GM18873 (cell line): ENCODE measurements around the gene ARRDC3.
"Not testable (repeated sequence)": the region's sequence is repeated elsewhere in the genome, so short reads cannot be mapped to it uniquely, and the experiment has no call there.

Source experiments
- ATAC-seq: cut with Tn5 transposase; IDR thresholded peaks from one replicate; pipeline ENCODE4 v1.9.1; 2021; ENCODE audit warnings: mild to moderate bottlenecking, moderate library complexity, moderate number of reproducible peaks; ENCODE audit not compliant: unreplicated experiment, low FRiP score

Gene ARRDC3

GRCh38 chr5:91383027-91383955, at the start of gene ARRDC3:
Gene ARRDC3, minus strand, starts transcription at chr5:91383317. Its CDS starts 225 bp downstream, at chr5:91383092.
- ATAC-seq, result peak; percentile 59

- ATAC-seq, result no peak
These were observed 47.8 kb upstream of the ARRDC3 start for GRCh38 chr5:91430949-91431348.

GRCh38 chr5:91424638-91425436, 41.7 kb upstream of the ARRDC3 start:
- no peak for ATAC-seq

GRCh38 chr5:91423871-91424270, 40.8 kb upstream of the ARRDC3 start:
- no peak for ATAC-seq

GRCh38 chr5:91420879-91421278, 37.8 kb upstream of the ARRDC3 start:
- ATAC-seq, result no peak

GRCh38 chr5:91419571-91420537, 36.7 kb upstream of the ARRDC3 start:
- ATAC-seq, result no peak

- ATAC-seq, result no peak
These were observed 36.0 kb upstream of the ARRDC3 start for GRCh38 chr5:91419136-91419535.

GRCh38 chr5:91418158-91418557, 35.0 kb upstream of the ARRDC3 start:
- no peak for ATAC-seq

- ATAC-seq, result no peak
These were observed 34.1 kb upstream of the ARRDC3 start for GRCh38 chr5:91417219-91417618.

GRCh38 chr5:91416491-91416890, 33.4 kb upstream of the ARRDC3 start:
- no peak for ATAC-seq

GRCh38 chr5:91409304-91409703, 26.2 kb upstream of the ARRDC3 start:
- no peak for ATAC-seq

GRCh38 chr5:91408710-91409109, 25.6 kb upstream of the ARRDC3 start:
- no peak for ATAC-seq

GRCh38 chr5:91407204-91407603, 24.1 kb upstream of the ARRDC3 start:
- ATAC-seq, result no peak

GRCh38 chr5:91403438-91403837, 20.3 kb upstream of the ARRDC3 start:
- ATAC-seq, result no peak

GRCh38 chr5:91401175-91401574, 18.1 kb upstream of the ARRDC3 start:
- ATAC-seq, result no peak

GRCh38 chr5:91397791-91398190, 14.7 kb upstream of the ARRDC3 start:
- no peak for ATAC-seq

- no peak for ATAC-seq
These were observed 7.2 kb upstream of the ARRDC3 start for GRCh38 chr5:91390268-91390667.

GRCh38 chr5:91389555-91389954, 6.4 kb upstream of the ARRDC3 start:
- not testable (repeated sequence) for ATAC-seq

GRCh38 chr5:91388362-91388761, 5.2 kb upstream of the ARRDC3 start:
- no peak for ATAC-seq

- ATAC-seq, result no peak
These were observed 3.0 kb upstream of the ARRDC3 start for GRCh38 chr5:91386120-91386519.
